ENCODE results near the gene FTO. TPM values are rescaled to one million over a fixed set of nuclear protein-coding genes. Genes with fewer than 3 reads are reported as not detected.
A peak's percentile ranks its signal among the peaks of the same experiment; 100 is the strongest.
"Not testable (repeated sequence)": the region's sequence is repeated elsewhere in the genome, so short reads cannot be mapped to it uniquely, and the experiment has no call there.

FTO gene
- total and polyA plus RNA-seq, 2 experiments from 2014 or later: 46.8 to 77.7 TPM

DNA sequence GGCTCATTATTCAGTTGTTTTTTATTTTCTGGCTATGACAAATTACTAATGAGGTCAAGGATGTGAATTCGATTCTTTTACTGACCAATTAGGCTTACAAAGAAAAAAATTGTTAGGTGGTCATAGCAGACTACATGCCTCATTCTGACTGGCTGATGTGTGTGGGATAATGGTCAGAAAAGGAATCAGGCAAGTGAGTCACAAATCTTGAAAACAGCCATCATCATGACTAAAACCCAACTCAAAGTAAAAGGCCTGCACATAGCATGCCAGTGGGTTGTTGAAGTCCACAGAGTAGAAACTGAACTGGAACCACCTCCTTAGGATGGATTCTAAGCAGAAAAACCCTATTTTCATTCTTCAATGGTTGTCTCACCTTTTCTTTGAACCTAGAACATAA lies 8.9 kb upstream of the FTO start:
- no peak for DNase-seq (ENCODE audit: low spot score)
- TF ChIP-seq, protein P1, sequence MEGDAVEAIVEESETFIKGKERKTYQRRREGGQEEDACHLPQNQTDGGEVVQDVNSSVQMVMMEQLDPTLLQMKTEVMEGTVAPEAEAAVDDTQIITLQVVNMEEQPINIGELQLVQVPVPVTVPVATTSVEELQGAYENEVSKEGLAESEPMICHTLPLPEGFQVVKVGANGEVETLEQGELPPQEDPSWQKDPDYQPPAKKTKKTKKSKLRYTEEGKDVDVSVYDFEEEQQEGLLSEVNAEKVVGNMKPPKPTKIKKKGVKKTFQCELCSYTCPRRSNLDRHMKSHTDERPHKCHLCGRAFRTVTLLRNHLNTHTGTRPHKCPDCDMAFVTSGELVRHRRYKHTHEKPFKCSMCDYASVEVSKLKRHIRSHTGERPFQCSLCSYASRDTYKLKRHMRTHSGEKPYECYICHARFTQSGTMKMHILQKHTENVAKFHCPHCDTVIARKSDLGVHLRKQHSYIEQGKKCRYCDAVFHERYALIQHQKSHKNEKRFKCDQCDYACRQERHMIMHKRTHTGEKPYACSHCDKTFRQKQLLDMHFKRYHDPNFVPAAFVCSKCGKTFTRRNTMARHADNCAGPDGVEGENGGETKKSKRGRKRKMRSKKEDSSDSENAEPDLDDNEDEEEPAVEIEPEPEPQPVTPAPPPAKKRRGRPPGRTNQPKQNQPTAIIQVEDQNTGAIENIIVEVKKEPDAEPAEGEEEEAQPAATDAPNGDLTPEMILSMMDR (IDR thresholded peaks at IDR 0.05; ENCODE audit: poor library complexity): no peak
- TF ChIP-seq EZH2phosphoT487 (IDR thresholded peaks at IDR 0.05; ENCODE audit: low read depth, severe bottlenecking, unreplicated experiment) (no peak), EZH2 (IDR thresholded peaks at IDR 0.05; ENCODE audit: borderline replicate concordance) (no peak)

DNA sequence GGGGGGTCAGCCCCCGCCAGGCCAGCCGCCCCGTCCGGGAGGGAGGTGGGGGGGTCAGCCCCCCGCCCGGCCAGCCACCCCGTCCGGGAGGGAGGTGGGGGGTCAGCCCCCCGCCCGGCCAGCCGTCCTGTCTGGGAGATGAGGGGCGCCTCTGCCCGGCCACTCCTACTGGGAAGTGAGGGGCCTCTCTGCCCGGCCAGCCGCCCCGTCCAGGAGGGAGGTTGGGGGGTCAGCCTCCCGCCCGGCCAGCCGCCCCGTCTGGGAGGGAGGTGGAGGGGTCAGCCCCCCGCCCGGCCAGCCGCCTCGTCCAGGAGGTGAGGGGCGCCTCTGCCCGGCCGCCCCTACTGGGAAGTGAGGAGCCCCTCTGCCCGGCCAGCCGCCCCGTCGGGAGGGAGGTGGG lies 5.7 kb upstream of the FTO start:
- not testable (repeated sequence) for H3K9me2 ChIP-seq (replicated peaks; ENCODE audit: insufficient read depth); H3K4me3 ChIP-seq; H3K79me2 ChIP-seq; H3K36me3 ChIP-seq (replicated peaks; ENCODE audit: insufficient read depth, low read depth); H3K4me1 ChIP-seq (ENCODE audit: insufficient read depth); H3K9me3 ChIP-seq (ENCODE audit: low read depth); H3K27ac ChIP-seq; DNase-seq (ENCODE audit: low spot score); H2AFZ ChIP-seq; H3K4me2 ChIP-seq; H3K27me3 ChIP-seq; H4K20me1 ChIP-seq (ENCODE audit: insufficient read depth, poor library complexity, severe bottlenecking)
- no CpG with 5 or more reads among the region's 31 CpGs for WGBS (ENCODE audit: low lambda C conversion rate, missing lambda C conversion rate)

More for the DNA sequence above, 8.9 kb upstream of the FTO start:
- Histone ChIP-seq H3K4me2 (no peak overlapping the region), H3K4me1 (ENCODE audit: insufficient read depth) (no peaks in the 10 kb centered on the region), H3K27me3 (no peaks in the 10 kb centered on the region), H3K4me3 (no peak overlapping the region), H2AFZ (no peak overlapping the region), H3K27ac (no peak overlapping the region), H3K36me3 (replicated peaks; ENCODE audit: insufficient read depth, low read depth) (peaks cover 3% of the 10 kb centered on the region), H4K20me1 (ENCODE audit: insufficient read depth, poor library complexity, severe bottlenecking) (no peaks in the 10 kb centered on the region), H3K9me2 (replicated peaks; ENCODE audit: insufficient read depth) (no peaks in the 10 kb centered on the region), H3K79me2 (no peaks in the 10 kb centered on the region), H3K9me3 (ENCODE audit: low read depth) (no peaks in the 10 kb centered on the region)
- WGBS (ENCODE audit: low lambda C conversion rate, missing lambda C conversion rate): 100% methylated on average over 1 of the region's 1 CpG

- TF ChIP-seq, protein P1 (IDR thresholded peaks at IDR 0.05; ENCODE audit: poor library complexity): no peak
- TF ChIP-seq EZH2phosphoT487 (IDR thresholded peaks at IDR 0.05; ENCODE audit: low read depth, severe bottlenecking, unreplicated experiment) (no peak), EZH2 (IDR thresholded peaks at IDR 0.05; ENCODE audit: borderline replicate concordance) (no peak)
- Histone ChIP-seq H2AFZ (peak overlapping the region; percentile 46), H3K4me1 (ENCODE audit: insufficient read depth) (peaks cover 5% of the 10 kb centered on the region), H3K27me3 (no peaks in the 10 kb centered on the region), H3K36me3 (replicated peaks; ENCODE audit: insufficient read depth, low read depth) (no peaks in the 10 kb centered on the region), H3K79me2 (peaks cover 59% of the 10 kb centered on the region), H3K4me3 (peak overlapping the region; percentile 38), H4K20me1 (ENCODE audit: insufficient read depth, poor library complexity, severe bottlenecking) (no peaks in the 10 kb centered on the region), H3K9me3 (ENCODE audit: low read depth) (no peaks in the 10 kb centered on the region), H3K9me2 (replicated peaks; ENCODE audit: insufficient read depth) (no peaks in the 10 kb centered on the region), H3K4me2 (peak overlapping the region; percentile 87), H3K27ac (peak overlapping the region; percentile 55)
- DNase-seq (ENCODE audit: low spot score): no peak
- WGBS (ENCODE audit: low lambda C conversion rate, missing lambda C conversion rate): 20% methylated on average over 6 of the region's 6 CpGs
Observed at GRCh38 chr16:53704445-53704813, 473 bp downstream of the FTO start.

GRCh38 chr16:53707671-53708070 lies 3.7 kb downstream of the FTO start:
- no peak overlapping the region for H3K4me3 ChIP-seq
- TF ChIP-seq, protein P1 (IDR thresholded peaks at IDR 0.05; ENCODE audit: poor library complexity): no peak
- no peak for TF ChIP-seq EZH2phosphoT487 (IDR thresholded peaks at IDR 0.05; ENCODE audit: low read depth, severe bottlenecking, unreplicated experiment)
- no peak for TF ChIP-seq EZH2 (IDR thresholded peaks at IDR 0.05; ENCODE audit: borderline replicate concordance)
- H4K20me1 ChIP-seq (ENCODE audit: insufficient read depth, poor library complexity, severe bottlenecking): no peaks in the 10 kb centered on the region
- peaks cover 5% of the 10 kb centered on the region for H3K4me1 ChIP-seq (ENCODE audit: insufficient read depth)
- no peak for DNase-seq (ENCODE audit: low spot score)
- H3K9me2 ChIP-seq (replicated peaks; ENCODE audit: insufficient read depth): no peaks in the 10 kb centered on the region
- H2AFZ ChIP-seq: no peak overlapping the region
- no peaks in the 10 kb centered on the region for H3K27me3 ChIP-seq
- no peaks in the 10 kb centered on the region for H3K9me3 ChIP-seq (ENCODE audit: low read depth)
- WGBS (ENCODE audit: low lambda C conversion rate, missing lambda C conversion rate): 90% methylated on average over 3 of the region's 3 CpGs
- no peak overlapping the region for H3K27ac ChIP-seq
- H3K79me2 ChIP-seq: peaks cover 85% of the 10 kb centered on the region
- H3K36me3 ChIP-seq (replicated peaks; ENCODE audit: insufficient read depth, low read depth): no peaks in the 10 kb centered on the region
- H3K4me2 ChIP-seq: no peak overlapping the region

All from hepatocyte (in vitro differentiated cells).